A549 (cell line): ENCODE measurements around the gene GSDMA.

ENCODE experiments used
- MYC ChIP-seq: IDR thresholded peaks from 2 replicates; pipeline ENCODE4 v1.6.1; 2012; ENCODE audit warnings: mild to moderate bottlenecking, inconsistent platforms, low read length, improper control_type of control experiment, borderline replicate concordance
- SMC3 ChIP-seq: fragments of >200 bp; sonication (Bioruptor Twin); formaldehyde crosslinking; IDR thresholded peaks from 3 replicates; pipeline ENCODE4 v1.6.1; 2018; ENCODE audit warnings: inconsistent platforms
- TF ChIP-seq, protein P1 (sequence below): fragments of >200 bp; sonication (Bioruptor Twin); formaldehyde crosslinking; IDR thresholded peaks from 3 replicates; pipeline ENCODE4 v1.5.1; 2016
- TF ChIP-seq, protein P2 (sequence below): fragments of 150-350 bp; IDR thresholded peaks from 2 replicates; pipeline ENCODE4 v1.6.1; 2014; ENCODE audit warnings: low read depth, mild to moderate bottlenecking, low read length

DNA sequence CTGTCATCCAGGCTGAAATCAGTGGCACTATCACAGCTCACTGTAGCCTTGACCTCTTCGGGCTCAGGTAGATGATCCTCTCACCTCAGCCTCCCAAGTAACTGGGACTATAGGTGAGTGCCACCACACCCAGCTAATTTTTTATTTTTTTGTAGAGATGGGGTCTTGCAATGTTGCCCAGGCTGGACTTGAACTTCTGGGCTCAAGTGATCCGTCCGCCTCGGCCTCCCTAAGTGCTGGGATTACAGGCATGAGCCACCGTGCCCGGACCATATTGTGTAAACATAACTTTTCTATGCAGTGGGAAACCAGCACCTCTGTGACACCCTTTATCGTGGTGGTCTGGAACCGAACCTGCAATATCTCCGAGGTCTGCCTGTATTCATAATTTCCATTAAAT is 41.3 kb downstream of the GSDMA start:
- TF ChIP-seq MYC (no peak), SMC3 (no peak)
- TF ChIP-seq, protein P1, sequence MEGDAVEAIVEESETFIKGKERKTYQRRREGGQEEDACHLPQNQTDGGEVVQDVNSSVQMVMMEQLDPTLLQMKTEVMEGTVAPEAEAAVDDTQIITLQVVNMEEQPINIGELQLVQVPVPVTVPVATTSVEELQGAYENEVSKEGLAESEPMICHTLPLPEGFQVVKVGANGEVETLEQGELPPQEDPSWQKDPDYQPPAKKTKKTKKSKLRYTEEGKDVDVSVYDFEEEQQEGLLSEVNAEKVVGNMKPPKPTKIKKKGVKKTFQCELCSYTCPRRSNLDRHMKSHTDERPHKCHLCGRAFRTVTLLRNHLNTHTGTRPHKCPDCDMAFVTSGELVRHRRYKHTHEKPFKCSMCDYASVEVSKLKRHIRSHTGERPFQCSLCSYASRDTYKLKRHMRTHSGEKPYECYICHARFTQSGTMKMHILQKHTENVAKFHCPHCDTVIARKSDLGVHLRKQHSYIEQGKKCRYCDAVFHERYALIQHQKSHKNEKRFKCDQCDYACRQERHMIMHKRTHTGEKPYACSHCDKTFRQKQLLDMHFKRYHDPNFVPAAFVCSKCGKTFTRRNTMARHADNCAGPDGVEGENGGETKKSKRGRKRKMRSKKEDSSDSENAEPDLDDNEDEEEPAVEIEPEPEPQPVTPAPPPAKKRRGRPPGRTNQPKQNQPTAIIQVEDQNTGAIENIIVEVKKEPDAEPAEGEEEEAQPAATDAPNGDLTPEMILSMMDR, result no peak
- TF ChIP-seq, protein P2, sequence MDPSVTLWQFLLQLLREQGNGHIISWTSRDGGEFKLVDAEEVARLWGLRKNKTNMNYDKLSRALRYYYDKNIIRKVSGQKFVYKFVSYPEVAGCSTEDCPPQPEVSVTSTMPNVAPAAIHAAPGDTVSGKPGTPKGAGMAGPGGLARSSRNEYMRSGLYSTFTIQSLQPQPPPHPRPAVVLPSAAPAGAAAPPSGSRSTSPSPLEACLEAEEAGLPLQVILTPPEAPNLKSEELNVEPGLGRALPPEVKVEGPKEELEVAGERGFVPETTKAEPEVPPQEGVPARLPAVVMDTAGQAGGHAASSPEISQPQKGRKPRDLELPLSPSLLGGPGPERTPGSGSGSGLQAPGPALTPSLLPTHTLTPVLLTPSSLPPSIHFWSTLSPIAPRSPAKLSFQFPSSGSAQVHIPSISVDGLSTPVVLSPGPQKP, result no peak
